Erythroblast (primary cell): ENCODE measurements around the gene C20orf144.

ENCODE experiments used
- GATA1 ChIP-seq: IDR thresholded peaks from 2 replicates; pipeline ENCODE4 v1.6.1; 2011; ENCODE audit warnings: low read depth, mild to moderate bottlenecking, control low read depth, low read length, moderate library complexity
- POLR2A ChIP-seq: IDR thresholded peaks from 2 replicates; pipeline ENCODE4 v1.6.1; 2011; ENCODE audit warnings: mild to moderate bottlenecking, low read length

- TF ChIP-seq POLR2A, result no peak
- TF ChIP-seq GATA1, result no peak
These were observed 18.6 kb downstream of the C20orf144 start for GRCh38 chr20:33680686-33681085.
